Measurements from ENCODE around the gene C19orf67.
A peak's percentile ranks its signal among the peaks of the same experiment; 100 is the strongest.

The C19orf67 gene

GRCh38 chr19:14127176-14127575 is 41.6 kb upstream of the C19orf67 start:
- no peak for TF ChIP-seq KLF7 (tag by site-specific recombination; IDR thresholded peaks at IDR 0.05; ENCODE audit: borderline replicate concordance)
- no peak for TF ChIP-seq ZBTB17 (tag by site-specific recombination; IDR thresholded peaks at IDR 0.05)
- TF ChIP-seq ZNF785 (tag by site-specific recombination; IDR thresholded peaks at IDR 0.05), result no peak
- no peak for TF ChIP-seq SP7 (tag by site-specific recombination; IDR thresholded peaks at IDR 0.05)
- no peak for TF ChIP-seq HOXC10 (CRISPR knock-in tag; IDR thresholded peaks at IDR 0.05)
- no peak for TF ChIP-seq ZNF23 (tag by site-specific recombination; IDR thresholded peaks at IDR 0.05; ENCODE audit: borderline replicate concordance)
- TF ChIP-seq ZNF112 (tag by site-specific recombination; IDR thresholded peaks at IDR 0.05), result no peak
- TF ChIP-seq ZNF449 (tag by site-specific recombination; IDR thresholded peaks at IDR 0.05), result no peak
- POLR2A ChIA-PET, result interaction anchor here (0.6 to 6.6 kb wide), 4 partner anchors 9 to 197 kb away, joined by 3 to 64 read pairs (median 4); partner anchors contain the start of genes ASF1B and PRKACA

DNA sequence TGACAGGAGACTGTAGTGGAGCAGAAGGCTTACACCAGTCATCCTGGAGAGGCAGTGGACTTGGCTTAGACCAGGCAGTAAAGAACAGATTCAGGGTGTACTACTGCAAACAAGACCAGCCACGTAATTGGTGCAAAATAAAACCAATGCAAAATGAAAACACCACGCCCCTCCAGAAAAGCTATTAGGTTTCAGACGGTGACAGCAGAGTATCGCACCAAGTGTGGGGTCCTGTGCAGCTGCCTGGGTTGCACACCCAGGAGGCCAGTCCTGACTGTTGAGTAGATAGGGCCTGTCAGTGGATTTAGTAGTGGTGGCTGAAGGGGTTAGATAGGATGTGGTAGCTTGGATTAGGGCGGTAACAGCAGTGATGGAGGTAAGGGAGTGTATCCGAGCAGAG is 37.3 kb upstream of the C19orf67 start:
- POLR2A ChIA-PET, result interaction anchor here (0.5 to 6.6 kb wide), 5 partner anchors 13 to 1420 kb away, joined by 3 to 64 read pairs (median 4); partner anchors contain the start of gene ASF1B
- Histone ChIP-seq H3K36me3 (ENCODE audit: control insufficient read depth in 2 of 2, insufficient read depth in 1 of 2, low read length in 2 of 2) (peaks cover 23 to 60% of the 10 kb centered on the region in 2 experiments), H3K4me1 (ENCODE audit: control insufficient read depth, insufficient read depth, low read length) (peaks cover 3% of the 10 kb centered on the region; the same call in 1 of the 2 replicates), H3K4me3 (ENCODE audit: low read depth, low read length) (no peak overlapping the region), H3K9me3 (ENCODE audit: control insufficient read depth, insufficient read depth, low read depth, low read length) (no peaks in the 10 kb centered on the region), H3K27ac (ENCODE audit: extremely low read depth, low read depth, low read length) (no peak overlapping the region)
- no peak for TF ChIP-seq ZNF169 (tag by site-specific recombination; IDR thresholded peaks at IDR 0.05)
- TF ChIP-seq ZBTB17 (tag by site-specific recombination; IDR thresholded peaks at IDR 0.05), result peak; percentile 65
- no peak for TF ChIP-seq ZNF335 (tag by site-specific recombination; conservative IDR thresholded peaks at IDR 0.05)
- TF ChIP-seq KLF1 (tag by site-specific recombination; IDR thresholded peaks at IDR 0.05), result peak; percentile 60
- TF ChIP-seq ZNF777 (tag by site-specific recombination; IDR thresholded peaks at IDR 0.05; ENCODE audit: borderline replicate concordance), result no peak
- no peak for TF ChIP-seq ZNF423 (tag by site-specific recombination; IDR thresholded peaks at IDR 0.05)
- 0 out of 2 replicates have a peak, but pooled peaks have one; percentile 12 for TF ChIP-seq GLIS1 (tag by site-specific recombination; IDR thresholded peaks at IDR 0.05)
- 0 out of 2 replicates have a peak, but pooled peaks have one; percentile 40 for TF ChIP-seq ZNF600 (tag by site-specific recombination; IDR thresholded peaks at IDR 0.05)
- no peak for TF ChIP-seq ELK4 (IDR thresholded peaks at IDR 0.05; ENCODE audit: borderline replicate concordance, low read depth, low read length)
- TF ChIP-seq, protein P1, sequence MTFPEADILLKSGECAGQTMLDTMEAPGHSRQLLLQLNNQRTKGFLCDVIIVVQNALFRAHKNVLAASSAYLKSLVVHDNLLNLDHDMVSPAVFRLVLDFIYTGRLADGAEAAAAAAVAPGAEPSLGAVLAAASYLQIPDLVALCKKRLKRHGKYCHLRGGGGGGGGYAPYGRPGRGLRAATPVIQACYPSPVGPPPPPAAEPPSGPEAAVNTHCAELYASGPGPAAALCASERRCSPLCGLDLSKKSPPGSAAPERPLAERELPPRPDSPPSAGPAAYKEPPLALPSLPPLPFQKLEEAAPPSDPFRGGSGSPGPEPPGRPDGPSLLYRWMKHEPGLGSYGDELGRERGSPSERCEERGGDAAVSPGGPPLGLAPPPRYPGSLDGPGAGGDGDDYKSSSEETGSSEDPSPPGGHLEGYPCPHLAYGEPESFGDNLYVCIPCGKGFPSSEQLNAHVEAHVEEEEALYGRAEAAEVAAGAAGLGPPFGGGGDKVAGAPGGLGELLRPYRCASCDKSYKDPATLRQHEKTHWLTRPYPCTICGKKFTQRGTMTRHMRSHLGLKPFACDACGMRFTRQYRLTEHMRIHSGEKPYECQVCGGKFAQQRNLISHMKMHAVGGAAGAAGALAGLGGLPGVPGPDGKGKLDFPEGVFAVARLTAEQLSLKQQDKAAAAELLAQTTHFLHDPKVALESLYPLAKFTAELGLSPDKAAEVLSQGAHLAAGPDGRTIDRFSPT (tag by site-specific recombination; IDR thresholded peaks at IDR 0.05), result no peak
- TF ChIP-seq, protein P2, sequence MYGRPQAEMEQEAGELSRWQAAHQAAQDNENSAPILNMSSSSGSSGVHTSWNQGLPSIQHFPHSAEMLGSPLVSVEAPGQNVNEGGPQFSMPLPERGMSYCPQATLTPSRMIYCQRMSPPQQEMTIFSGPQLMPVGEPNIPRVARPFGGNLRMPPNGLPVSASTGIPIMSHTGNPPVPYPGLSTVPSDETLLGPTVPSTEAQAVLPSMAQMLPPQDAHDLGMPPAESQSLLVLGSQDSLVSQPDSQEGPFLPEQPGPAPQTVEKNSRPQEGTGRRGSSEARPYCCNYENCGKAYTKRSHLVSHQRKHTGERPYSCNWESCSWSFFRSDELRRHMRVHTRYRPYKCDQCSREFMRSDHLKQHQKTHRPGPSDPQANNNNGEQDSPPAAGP (tag by site-specific recombination; IDR thresholded peaks at IDR 0.05), result 0 out of 2 replicates have a peak, but pooled peaks have one; percentile 44
- TF ChIP-seq ZNF341 (tag by site-specific recombination; IDR thresholded peaks at IDR 0.05; ENCODE audit: low read depth), result no peak
- CTCF ChIA-PET, result no interaction called here

More at GRCh38 chr19:14127176-14127575, 41.6 kb upstream of the C19orf67 start:
- H3K27ac ChIP-seq (ENCODE audit: extremely low read depth, low read depth, low read length), result no peak overlapping the region
- H3K9me3 ChIP-seq (ENCODE audit: control insufficient read depth, insufficient read depth, low read depth, low read length), result no peaks in the 10 kb centered on the region
- no peaks in the 10 kb centered on the region for H3K4me1 ChIP-seq (ENCODE audit: control insufficient read depth, insufficient read depth, low read length)
- no peak overlapping the region for H3K4me3 ChIP-seq (ENCODE audit: low read depth, low read length)
- CTCF ChIA-PET, result no interaction called here
- H3K36me3 ChIP-seq (ENCODE audit: control insufficient read depth in 2 of 2, insufficient read depth in 1 of 2, low read length in 2 of 2), result peaks cover 30 to 60% of the 10 kb centered on the region in 2 experiments
